Liver (tissue), 9 donors: ENCODE measurements around the gene CTNNA2. TPM values are rescaled to one million over a fixed set of nuclear protein-coding genes. Genes with fewer than 3 reads are reported as not detected.

Experiments
- DNase-seq: peaks from one replicate; pipeline ENCODE4 v3.0.0-alpha.2; 2017; ENCODE audit warnings: low spot score
- H3K27ac ChIP-seq, 2 donors: one replicate each; pipeline ENCODE4 v1.7.0; 2013; ENCODE audit warnings: inconsistent platforms in 2 of 2, low read length in 2 of 2, control low read depth in 1 of 2, low read depth in 1 of 2, mild to moderate bottlenecking in 1 of 2
- H3K27me3 ChIP-seq, 4 donors: one replicate each; pipeline versions ENCODE4 v1.6.1 to v1.7.0; 2013; ENCODE audit warnings: low read length in 3 of 4, inconsistent platforms in 1 of 4, mild to moderate bottlenecking in 1 of 4, moderate library complexity in 1 of 4; ENCODE audit not compliant: control insufficient read depth in 4 of 4, insufficient read depth in 4 of 4
- H3K36me3 ChIP-seq, 4 donors: one replicate each; pipeline versions ENCODE4 v1.6.1 to v1.7.0; 2013; ENCODE audit warnings: low read length in 3 of 4, mild to moderate bottlenecking in 3 of 4, low read depth in 1 of 4, moderate library complexity in 1 of 4; ENCODE audit not compliant: control insufficient read depth in 4 of 4, insufficient read depth in 3 of 4
- H3K4me1 ChIP-seq, 4 donors: one replicate each; pipeline versions ENCODE4 v1.6.1 to v1.7.0; 2013; ENCODE audit warnings: low read length in 3 of 4, mild to moderate bottlenecking in 3 of 4, moderate library complexity in 1 of 4; ENCODE audit not compliant: control insufficient read depth in 4 of 4, insufficient read depth in 4 of 4
- H3K4me3 ChIP-seq, 3 donors: one replicate each; pipeline versions ENCODE4 v1.6.1 to v1.7.0; 2013; ENCODE audit warnings: low read length in 3 of 3, control low read depth in 1 of 3, low read depth in 1 of 3, mild to moderate bottlenecking in 1 of 3
- H3K9ac ChIP-seq, 2 donors: one replicate each; pipeline ENCODE4 v1.7.0; 2013; ENCODE audit warnings: low read length in 2 of 2, mild to moderate bottlenecking in 2 of 2, moderate library complexity in 2 of 2, control low read depth in 1 of 2, low read depth in 1 of 2
- H3K9me3 ChIP-seq, 4 donors: one replicate each; pipeline versions ENCODE4 v1.6.1 to v1.7.0; 2013; ENCODE audit warnings: low read length in 3 of 4; ENCODE audit not compliant: control insufficient read depth in 4 of 4
- ATF3 ChIP-seq: IDR thresholded peaks from 2 replicates; pipeline ENCODE4 v1.6.1; 2016; ENCODE audit warnings: antibody characterized with exemption
- FOXA1 ChIP-seq: IDR thresholded peaks from 2 replicates; pipeline ENCODE4 v1.6.1; 2016; ENCODE audit warnings: antibody characterized with exemption
- FOXA2 ChIP-seq: IDR thresholded peaks from 2 replicates; pipeline ENCODE4 v1.6.1; 2016; ENCODE audit warnings: antibody characterized with exemption
- GABPA ChIP-seq, 2 donors: IDR thresholded peaks in 1 of 2; conservative IDR thresholded peaks in 1 of 2; 2 replicates each; pipeline ENCODE4 v1.6.1; 2016; ENCODE audit warnings: antibody characterized with exemption in 2 of 2, mild to moderate bottlenecking in 1 of 2, moderate library complexity in 1 of 2
- HNF4A ChIP-seq, 2 donors: conservative IDR thresholded peaks; 2 replicates each; pipeline ENCODE4 v1.6.1; 2016; ENCODE audit warnings: antibody characterized with exemption in 2 of 2, mild to moderate bottlenecking in 2 of 2
- HNF4G ChIP-seq: IDR thresholded peaks from 2 replicates; pipeline ENCODE4 v1.6.1; 2016; ENCODE audit warnings: antibody characterized with exemption
- NR2F2 ChIP-seq: IDR thresholded peaks from 2 replicates; pipeline ENCODE4 v1.6.1; 2016; ENCODE audit warnings: antibody characterized with exemption
- RAD21 ChIP-seq, 2 donors: IDR thresholded peaks; 2 replicates each; pipeline ENCODE4 v1.6.1; 2016; ENCODE audit warnings: antibody characterized with exemption in 2 of 2, mild to moderate bottlenecking in 2 of 2
- REST ChIP-seq: IDR thresholded peaks from 2 replicates; pipeline ENCODE4 v1.6.1; 2016; ENCODE audit warnings: antibody characterized with exemption, mild to moderate bottlenecking
- RXRA ChIP-seq, 2 donors: IDR thresholded peaks; 2 replicates each; pipeline ENCODE4 v1.6.1; 2017 to 2018; ENCODE audit warnings: antibody characterized with exemption in 2 of 2, mild to moderate bottlenecking in 1 of 2
- SP1 ChIP-seq: IDR thresholded peaks from 2 replicates; pipeline ENCODE4 v1.6.1; 2018; ENCODE audit warnings: antibody characterized with exemption, mild to moderate bottlenecking
- TAF1 ChIP-seq: conservative IDR thresholded peaks from 2 replicates; pipeline ENCODE4 v1.6.1; 2016; ENCODE audit warnings: antibody characterized with exemption, mild to moderate bottlenecking
- YY1 ChIP-seq: IDR thresholded peaks from 2 replicates; pipeline ENCODE4 v1.6.1; 2016; ENCODE audit warnings: antibody characterized with exemption, mild to moderate bottlenecking
- WGBS: extraction: QIAGEN DNeasy Blood & Tissue Kit; methylation state at CpG from one replicate; pipeline ENCODE4 v1.1.7; 2013; 5-methylcytosine and 5-hydroxymethylcytosine counted together
- polyA plus RNA-seq, 2 donors: library from polyadenylated mRNA; stranded (reverse) in 1 of 2; unstranded in 1 of 2; fragments of 200-250 nt in 1 of 2; fragments of >200 nt in 1 of 2; fragmentation: Nextera tagmentation in 1 of 2; extraction: Ambion mirVana in 1 of 2; gene quantifications; one replicate each; pipeline versions ENCODE4 v1.2.1 to v1.2.3, GENCODE V29; 2013 to 2015
- total RNA-seq, 2 donors: library from RNA; depleted of rRNA; stranded (reverse); fragments of >200 nt; gene quantifications; one replicate each; pipeline ENCODE4 v1.2.3, GENCODE V29; 2014
- TF ChIP-seq, protein P1 (sequence below): fragments of 150-350 bp; IDR thresholded peaks from 2 replicates; pipeline ENCODE4 v1.5.1; 2017; ENCODE audit warnings: improper control_type of control experiment, low read depth, low read length; ENCODE audit not compliant: missing input control
- TF ChIP-seq, protein P2 (sequence below): IDR thresholded peaks from 2 replicates; pipeline ENCODE4 v1.6.1; 2016; ENCODE audit warnings: antibody characterized with exemption
- TF ChIP-seq, protein P3 (sequence below): IDR thresholded peaks from 2 replicates; pipeline ENCODE4 v1.6.1; 2016; ENCODE audit warnings: antibody characterized with exemption
- donor health status: healthy.
- donor health status: healthy.
- donor health status: healthy.
- donor health status: healthy.
- donor health status: healthy.

The CTNNA2 gene
- total and polyA plus RNA-seq, 4 donors = 0.05 TPM; not detected in 3

DNA sequence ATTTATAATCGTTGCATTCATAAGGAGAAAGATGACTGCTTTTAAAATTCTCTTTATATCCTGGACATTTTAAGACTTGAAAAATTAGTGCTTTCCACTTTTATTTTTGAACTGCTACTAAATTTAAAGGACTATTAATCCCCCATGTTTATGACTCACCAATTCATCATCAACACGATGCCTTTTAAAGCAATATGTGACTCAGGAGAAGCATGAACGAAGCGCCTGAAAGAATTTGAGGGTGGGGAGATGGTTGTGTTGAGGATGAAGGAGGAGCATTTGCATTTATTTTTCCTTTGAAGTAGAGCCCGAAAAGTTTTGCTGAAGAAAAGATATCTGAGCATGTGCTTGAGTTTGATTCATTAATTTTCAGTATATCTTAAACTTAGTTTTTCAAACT lies 983.9 kb downstream of the CTNNA2 start:
- Histone ChIP-seq H3K9me3 (peaks cover 0 to 2% (median 1%) of the 10 kb centered on the region in 4 donors), H3K4me3 (no peak overlapping the region), H3K36me3 (no peaks in the 10 kb centered on the region), H3K4me1 (no peaks in the 10 kb centered on the region), H3K9ac (no peak overlapping the region), H3K27me3 (no peaks in the 10 kb centered on the region), H3K27ac (no peak overlapping the region)
- 73% methylated on average over 5 of the region's 5 CpGs for WGBS
- TF ChIP-seq REST (no peak), TAF1 (no peak), RXRA (IDR thresholded peaks at IDR 0.05) (no peak)
- DNase-seq = no peak

DNA sequence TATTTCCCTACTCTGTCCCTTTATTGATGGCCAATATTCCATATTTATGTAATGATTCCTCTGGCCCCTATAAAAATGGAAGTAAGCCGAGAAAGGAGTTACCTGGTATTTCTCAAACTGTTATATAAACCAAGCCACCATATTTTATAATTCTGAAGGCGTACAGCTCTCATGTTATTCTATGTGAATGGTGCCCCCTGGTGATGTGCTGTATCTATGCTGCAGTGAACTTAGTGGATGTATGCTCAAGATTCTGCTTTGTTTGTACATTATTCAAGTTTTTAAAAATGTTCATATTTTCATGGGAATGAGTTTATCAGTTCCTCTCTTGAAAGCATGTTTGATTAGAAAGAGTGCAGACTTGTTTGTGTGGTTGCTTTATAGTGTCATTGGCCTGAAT lies 986.2 kb downstream of the CTNNA2 start:
- H3K27me3 ChIP-seq = no peaks in the 10 kb centered on the region
- no peak overlapping the region for H3K9ac ChIP-seq
- H3K4me3 ChIP-seq = no peak overlapping the region
- H3K4me1 ChIP-seq = no peaks in the 10 kb centered on the region
- peaks cover 0 to 2% (median 1%) of the 10 kb centered on the region in 4 donors for H3K9me3 ChIP-seq
- no peak overlapping the region for H3K27ac ChIP-seq
- H3K36me3 ChIP-seq = no peaks in the 10 kb centered on the region
- WGBS = 22% methylated on average over 2 of the region's 2 CpGs
- TF ChIP-seq HNF4A (conservative IDR thresholded peaks at IDR 0.05) (no peak), RXRA (IDR thresholded peaks at IDR 0.05) (no peak), HNF4G (no peak), YY1 (no peak), RAD21 (IDR thresholded peaks at IDR 0.05) (peak; percentile 68 to 69)
- TF ChIP-seq, protein P1, sequence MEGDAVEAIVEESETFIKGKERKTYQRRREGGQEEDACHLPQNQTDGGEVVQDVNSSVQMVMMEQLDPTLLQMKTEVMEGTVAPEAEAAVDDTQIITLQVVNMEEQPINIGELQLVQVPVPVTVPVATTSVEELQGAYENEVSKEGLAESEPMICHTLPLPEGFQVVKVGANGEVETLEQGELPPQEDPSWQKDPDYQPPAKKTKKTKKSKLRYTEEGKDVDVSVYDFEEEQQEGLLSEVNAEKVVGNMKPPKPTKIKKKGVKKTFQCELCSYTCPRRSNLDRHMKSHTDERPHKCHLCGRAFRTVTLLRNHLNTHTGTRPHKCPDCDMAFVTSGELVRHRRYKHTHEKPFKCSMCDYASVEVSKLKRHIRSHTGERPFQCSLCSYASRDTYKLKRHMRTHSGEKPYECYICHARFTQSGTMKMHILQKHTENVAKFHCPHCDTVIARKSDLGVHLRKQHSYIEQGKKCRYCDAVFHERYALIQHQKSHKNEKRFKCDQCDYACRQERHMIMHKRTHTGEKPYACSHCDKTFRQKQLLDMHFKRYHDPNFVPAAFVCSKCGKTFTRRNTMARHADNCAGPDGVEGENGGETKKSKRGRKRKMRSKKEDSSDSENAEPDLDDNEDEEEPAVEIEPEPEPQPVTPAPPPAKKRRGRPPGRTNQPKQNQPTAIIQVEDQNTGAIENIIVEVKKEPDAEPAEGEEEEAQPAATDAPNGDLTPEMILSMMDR = peak; percentile 36
- TF ChIP-seq, protein P2, sequence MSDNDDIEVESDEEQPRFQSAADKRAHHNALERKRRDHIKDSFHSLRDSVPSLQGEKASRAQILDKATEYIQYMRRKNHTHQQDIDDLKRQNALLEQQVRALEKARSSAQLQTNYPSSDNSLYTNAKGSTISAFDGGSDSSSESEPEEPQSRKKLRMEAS = no peak
- DNase-seq = no peak

DNA sequence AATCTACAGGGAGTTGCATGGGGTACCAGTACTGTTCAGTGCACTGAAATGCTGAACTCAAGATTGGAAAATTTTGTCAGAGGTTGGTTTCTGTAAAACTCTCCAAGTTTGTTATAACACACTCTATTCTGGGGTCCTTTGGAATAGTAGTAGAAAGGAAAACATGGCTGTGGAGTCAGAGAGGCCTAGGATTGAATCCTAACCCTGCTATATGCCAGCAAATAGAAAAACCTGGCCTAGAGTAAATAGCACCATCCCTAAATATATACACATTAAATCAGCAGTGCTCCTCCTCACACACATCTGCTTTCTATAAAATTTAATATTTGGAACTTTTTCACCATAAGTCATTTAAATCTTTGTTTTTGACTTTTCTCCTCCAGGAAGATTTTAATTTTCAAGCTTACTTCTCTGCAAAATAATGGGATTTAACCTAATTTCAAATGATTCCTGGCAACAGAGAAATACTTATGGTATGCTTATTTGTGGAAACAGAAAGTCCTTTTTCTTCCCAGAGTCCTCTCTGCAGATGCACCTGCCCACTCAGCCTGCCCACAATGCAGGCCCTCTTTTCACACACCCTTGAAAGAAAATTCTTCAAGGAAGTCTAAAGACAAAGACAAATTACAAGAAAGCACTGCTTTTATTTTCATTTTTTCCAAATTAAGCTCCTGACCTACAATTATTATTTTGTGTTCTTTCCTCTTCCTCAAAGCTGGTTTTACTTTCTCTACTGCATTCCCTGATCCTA lies 989.2 kb downstream of the CTNNA2 start:
- Histone ChIP-seq H3K27me3 (no peaks in the 10 kb centered on the region), H3K4me1 (no peaks in the 10 kb centered on the region), H3K27ac (no peak overlapping the region), H3K4me3 (no peak overlapping the region), H3K36me3 (no peaks in the 10 kb centered on the region), H3K9ac (no peak overlapping the region), H3K9me3 (peaks cover 0 to 2% (median 1%) of the 10 kb centered on the region in 4 donors)
- no peak for TF ChIP-seq YY1
- TF ChIP-seq NR2F2 = no peak
- TF ChIP-seq FOXA2 = no peak
- TF ChIP-seq GABPA (IDR thresholded peaks at IDR 0.05 in 1 of 2, conservative IDR thresholded peaks at IDR 0.05 in 1 of 2) = no peak
- no peak for TF ChIP-seq SP1
- TF ChIP-seq FOXA1 = no peak
- TF ChIP-seq, protein P3, sequence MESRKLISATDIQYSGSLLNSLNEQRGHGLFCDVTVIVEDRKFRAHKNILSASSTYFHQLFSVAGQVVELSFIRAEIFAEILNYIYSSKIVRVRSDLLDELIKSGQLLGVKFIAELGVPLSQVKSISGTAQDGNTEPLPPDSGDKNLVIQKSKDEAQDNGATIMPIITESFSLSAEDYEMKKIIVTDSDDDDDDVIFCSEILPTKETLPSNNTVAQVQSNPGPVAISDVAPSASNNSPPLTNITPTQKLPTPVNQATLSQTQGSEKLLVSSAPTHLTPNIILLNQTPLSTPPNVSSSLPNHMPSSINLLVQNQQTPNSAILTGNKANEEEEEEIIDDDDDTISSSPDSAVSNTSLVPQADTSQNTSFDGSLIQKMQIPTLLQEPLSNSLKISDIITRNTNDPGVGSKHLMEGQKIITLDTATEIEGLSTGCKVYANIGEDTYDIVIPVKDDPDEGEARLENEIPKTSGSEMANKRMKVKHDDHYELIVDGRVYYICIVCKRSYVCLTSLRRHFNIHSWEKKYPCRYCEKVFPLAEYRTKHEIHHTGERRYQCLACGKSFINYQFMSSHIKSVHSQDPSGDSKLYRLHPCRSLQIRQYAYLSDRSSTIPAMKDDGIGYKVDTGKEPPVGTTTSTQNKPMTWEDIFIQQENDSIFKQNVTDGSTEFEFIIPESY = no peak
- no peak for TF ChIP-seq RAD21 (IDR thresholded peaks at IDR 0.05)
- TF ChIP-seq ATF3 = no peak
- no peak for TF ChIP-seq HNF4A (conservative IDR thresholded peaks at IDR 0.05)
- no peak for DNase-seq
